SKM-1 (cell line): ENCODE measurements around the gene ANKRD11.
"Not testable (repeated sequence)": the region's sequence is repeated elsewhere in the genome, so short reads cannot be mapped to it uniquely, and the experiment has no call there.

Experiments
- DNase-seq: peaks from one replicate; lab custom pipeline; 2025; ENCODE audit not compliant: unreplicated experiment; lab: John Stamatoyannopoulos, UW

ANKRD11 gene

DNA sequence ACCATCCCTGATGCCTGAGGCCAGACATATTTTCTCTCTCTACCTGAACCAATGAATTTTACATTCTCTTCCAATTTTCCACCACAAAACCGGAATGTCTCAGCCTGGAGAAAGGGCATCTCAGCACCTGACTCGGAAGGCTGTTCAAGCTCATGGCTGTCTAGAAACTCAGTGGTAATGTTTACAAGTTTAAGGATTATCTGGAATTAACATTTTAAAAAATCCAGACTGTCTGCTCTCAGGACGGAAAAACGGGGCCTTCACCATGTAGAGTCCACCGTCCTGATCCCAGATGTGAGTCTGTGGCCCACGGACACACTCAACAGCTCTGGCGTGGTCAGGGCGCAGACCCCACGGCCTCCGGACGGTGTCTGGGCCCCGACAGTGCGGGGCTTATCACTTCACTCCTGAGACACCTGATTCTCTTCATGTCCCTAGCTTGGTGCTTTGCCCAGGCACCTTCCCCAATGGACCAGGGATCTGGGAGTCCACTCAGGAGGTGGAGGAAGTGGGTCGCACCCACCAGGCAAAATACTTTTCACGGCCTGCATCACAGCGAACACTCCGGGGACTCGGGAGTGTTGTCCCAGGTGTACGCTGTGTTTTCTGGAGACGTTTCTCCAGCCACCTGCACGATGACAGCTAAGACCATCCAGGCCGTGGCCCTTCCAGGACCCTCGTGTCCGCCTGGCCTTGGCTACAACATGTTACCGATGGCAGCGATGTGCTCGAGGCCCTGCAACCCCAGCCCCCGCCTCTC, 171.3 kb downstream of the ANKRD11 start:
- no peak for DNase-seq

DNA sequence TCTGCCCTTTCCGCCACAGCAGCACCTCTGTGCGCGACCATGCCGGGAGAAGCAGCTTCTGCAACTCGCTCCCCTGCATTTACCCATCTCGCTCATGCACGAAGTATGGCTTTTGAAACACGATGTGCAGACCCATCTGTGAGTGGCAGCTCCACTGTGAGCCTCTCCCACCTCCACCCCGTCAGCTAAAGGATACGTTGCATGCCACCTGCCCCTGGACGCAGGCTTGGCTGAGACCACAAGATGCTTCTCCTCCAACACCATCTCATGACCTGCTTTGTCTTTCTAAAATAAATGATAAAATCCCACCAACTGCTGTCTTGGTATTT, 172.0 kb downstream of the ANKRD11 start:
- DNase-seq: no peak

DNA sequence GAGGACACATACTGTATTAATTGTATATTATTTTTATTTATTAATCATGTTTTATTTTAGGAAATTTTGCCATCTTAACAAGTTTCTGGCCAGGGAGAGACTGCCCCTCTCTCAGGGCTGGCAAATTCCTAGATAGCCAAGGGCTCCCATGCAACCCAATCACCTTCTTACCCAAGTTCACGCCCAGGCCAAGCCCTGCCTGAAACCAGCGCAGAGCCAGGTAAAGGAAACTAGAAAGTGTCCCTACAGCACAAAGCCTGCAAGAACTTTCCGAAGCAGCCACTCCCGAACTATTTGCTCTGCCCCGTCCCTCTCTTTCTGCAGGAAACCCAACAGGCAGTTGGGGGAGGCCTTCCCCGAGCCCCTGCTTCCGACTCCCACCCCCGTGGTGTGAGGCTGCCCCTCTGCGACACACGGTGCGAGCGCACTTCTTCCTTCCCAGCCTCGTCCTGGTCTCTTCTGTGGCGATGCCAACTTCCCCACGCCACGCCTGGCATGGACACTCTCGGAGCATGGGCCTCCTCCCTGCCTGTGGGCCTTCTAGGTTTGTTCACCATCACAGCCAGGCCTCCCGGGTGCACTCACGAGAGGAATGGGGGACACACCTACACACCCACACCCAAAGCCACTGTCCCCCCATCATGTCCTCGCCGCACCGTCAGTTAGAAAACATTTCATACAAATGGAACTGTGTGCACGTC, 172.5 kb downstream of the ANKRD11 start:
- DNase-seq: no peak

DNA sequence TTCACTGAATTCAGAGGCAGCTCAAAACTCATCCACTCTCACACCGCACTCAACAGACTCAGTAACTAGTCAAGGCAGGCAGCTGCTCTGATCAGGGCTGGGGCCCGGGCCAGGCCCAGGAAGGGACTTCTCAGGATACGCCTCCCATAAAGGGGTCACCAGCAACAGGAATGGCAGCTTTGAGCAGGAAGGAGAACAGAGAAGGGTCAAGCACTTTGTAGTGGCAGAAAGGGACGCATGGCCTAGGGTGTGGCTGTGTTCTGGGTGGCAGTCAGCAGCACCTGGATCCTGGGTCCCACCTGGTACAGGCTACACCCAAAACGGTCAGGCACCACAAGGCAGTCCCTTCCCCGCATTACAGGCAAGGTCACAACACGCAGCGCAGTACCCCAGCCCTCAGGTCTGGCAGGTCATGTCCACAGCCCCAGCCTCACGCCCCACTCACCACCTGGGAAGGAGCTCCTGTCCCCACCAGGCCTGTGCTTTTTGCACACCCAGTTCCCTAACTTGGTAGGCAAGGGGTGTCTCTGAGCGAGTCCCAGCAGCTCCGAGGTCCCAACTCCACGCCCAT, 173.2 kb downstream of the ANKRD11 start:
- no peak for DNase-seq

DNA sequence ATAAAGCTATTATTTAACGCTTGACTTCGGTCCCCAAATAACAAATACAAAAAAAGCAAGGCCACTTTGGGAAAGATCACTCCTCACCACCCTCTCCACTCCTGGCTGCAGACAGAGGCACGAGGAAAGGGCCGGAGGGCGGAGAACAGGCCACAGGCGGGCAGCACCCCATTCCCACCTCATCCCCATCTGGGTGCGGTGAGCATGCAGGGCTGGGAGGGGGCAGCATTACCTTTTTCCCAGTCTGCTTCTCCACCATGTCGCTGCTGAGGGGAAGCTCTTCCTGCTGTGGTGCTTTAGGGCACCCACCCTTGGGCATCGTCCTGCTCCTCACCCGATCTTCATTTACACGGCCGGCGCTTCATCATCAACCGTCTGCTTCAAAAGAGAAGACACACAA, 173.7 kb downstream of the ANKRD11 start:
- no peak for DNase-seq

DNA sequence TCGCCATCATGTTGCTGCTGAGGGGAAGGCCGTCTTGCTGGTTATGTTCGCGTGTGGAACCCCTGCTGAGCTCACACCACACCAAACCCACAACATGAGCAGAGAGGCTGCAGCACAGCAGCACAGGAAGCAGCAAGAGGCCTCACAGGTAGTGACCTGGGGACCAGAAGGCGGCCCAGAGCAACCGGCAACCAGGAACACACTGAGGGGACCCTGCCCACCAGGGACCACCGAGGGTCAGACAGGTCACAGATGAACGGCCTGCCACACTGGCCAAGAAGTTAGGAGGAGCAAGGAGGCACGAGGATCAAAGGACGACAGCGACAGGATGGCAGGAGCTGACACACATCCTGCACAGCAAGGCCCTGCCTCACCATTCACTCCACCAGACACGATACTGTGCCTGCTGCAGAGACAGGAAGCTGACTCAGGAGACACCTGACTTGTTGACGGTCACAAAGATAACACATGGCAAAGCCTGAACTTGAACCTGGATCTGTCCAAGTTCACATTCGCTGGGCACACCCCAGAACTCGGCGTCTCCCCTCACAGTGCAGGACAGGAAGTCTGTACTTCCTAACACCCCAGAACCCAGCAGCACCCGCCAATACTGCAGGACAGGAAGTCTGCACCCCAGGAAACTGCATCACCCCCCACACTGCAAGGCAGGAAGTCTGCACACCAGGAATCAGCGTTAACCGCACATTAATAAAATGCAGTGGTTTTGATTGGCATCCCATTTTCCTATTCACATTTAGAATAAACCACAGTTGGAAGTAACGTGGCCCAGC, 174.4 kb downstream of the ANKRD11 start:
- DNase-seq: no peak

DNA sequence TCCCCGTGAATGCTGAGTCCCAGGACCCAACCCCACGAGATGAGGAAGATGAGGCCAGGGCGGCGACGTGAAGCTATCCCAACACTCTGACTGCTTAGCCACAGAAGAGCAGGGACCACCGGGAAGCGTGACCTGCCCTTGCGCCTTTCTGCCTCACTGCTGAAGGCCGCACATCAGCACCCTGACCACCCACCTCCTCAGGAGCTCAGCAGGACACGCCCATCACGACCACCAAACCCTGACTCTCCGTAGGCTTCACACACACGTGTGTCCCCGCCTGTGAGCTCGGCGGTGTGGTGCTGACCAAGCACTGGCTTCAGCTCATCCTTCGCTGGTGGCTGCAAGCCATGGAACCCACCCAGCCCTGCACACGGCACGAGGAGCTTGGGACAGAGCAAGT, 175.1 kb downstream of the ANKRD11 start:
- no peak for DNase-seq

DNA sequence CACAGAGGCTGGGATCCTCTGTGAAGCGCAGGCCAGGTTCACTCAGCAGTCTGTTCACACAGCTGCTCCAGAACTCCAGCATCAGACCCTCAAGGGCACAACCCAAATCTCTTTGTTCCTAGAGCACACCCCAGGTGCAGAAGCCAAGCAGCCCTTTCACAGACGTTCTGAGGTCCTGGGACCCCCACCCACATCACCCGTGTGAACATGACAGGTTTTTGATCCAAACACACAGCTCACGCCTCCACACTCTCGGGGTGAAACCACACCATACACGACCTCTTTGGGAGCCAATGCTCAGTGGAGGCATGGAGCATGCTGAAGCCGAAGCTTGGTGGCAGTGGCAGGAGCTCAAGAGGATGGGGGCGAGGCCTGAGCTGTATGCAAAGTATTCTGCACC, 175.5 kb downstream of the ANKRD11 start:
- DNase-seq: no peak

DNA sequence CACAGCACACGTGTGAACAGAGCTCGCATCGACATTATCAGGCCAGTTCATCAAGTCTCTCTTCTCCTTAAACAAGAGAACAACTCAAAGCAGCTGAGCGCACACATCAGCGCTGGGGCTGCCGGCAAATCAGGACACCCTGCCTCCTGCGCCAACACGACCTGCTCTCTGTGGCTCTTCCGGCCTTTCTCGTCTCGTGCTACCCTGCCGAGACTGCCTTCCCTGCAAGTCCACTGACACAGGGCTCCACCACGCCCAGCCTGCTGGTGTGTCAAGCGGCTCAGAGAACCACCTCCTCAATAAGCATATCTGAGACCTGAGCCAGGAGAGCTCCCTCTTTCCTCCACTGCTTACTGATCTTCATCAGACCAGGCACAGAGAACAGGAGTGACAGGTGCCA, 176.0 kb downstream of the ANKRD11 start:
- DNase-seq: no peak

DNA sequence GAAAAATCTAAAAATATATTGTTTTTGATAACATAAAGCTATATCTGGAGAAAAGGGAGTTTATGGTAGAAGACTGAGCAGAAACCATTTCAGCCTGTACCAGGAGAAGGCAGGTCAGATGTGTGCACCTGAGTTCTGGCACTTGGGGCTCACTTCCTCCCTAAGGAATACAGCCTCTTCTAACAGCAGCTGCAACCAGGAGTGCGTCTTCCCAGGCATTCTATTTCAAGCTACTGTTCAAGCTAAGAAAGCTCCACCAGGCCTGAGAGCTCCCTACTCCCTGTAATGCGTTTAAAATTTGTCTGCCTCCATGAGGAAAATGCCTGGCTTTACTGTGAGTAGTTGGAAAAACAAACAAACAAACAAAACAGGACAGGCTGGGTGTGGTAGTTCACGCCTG, 176.8 kb downstream of the ANKRD11 start:
- DNase-seq: no peak

DNA sequence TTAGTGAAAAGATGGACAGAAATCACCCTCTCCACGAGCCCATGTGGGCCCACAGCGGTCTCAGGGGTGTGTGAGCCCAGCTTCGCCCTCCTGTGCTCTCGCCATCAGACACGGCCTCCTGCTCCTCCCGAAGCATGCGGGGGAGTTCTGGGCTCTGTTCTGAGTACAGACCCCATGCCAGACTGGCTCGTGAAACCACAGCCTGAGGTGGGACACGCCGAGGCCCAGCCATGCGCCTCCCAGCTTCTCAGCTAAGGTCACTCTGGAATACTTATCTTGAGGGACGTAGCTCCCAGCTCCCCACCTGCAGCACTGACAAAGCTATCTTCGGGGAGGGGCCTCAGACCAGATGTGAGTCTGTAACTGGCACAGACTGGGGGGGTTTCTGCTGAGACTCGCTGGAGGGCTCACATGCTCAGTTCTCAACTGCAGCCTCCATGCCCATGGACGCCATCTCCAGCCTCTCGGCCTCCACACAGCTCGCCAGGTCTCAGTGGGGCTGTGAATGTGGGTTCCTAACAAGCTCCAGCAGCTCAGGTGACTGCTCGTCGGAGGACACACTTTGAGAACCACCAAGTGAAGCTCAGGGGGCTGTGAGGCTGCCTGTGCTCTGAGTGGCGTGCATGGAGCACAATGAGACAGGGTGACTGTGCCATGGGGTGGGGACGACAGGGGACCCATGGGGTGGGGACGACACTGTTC, 177.6 kb downstream of the ANKRD11 start:
- no peak for DNase-seq

DNA sequence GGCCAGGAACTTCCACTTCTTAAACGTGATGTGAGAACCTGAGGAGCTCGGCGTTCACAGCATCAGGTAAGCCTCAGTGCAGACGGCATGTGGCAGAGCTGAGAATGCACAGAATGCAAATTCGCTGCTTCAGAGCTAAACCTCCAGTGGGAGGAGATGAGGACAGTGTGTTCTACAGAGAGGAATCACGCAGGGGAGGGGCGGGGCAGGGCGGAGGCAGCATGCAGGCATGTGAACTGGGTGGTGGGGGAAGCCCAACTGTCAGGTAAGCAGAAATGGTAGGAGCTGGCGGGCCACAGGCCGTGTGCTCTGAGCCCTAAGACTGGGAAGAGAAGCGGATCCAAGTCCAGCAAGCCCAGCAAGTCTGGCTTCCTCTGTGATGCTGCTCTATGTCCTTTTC, 178.2 kb downstream of the ANKRD11 start:
- DNase-seq: no peak

DNA sequence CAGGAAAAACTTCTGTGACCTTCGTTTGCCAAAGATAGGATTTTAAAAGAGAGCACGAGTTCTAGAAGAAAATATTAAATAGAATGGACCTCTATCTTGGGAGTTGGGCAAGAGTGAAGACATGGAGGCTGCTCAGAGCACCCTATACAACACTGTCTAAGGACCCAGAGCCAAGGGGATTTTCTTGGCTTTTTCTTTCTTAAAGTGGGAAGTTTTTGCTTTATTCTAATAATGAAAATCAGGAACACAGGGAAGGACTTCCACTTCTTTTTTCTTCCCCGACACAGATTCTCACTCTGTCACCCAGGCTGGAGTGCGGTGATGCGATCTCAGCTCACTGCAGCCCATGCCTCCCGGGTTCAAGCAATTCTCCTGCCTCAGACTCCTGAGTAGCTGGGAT, 178.7 kb downstream of the ANKRD11 start:
- no peak for DNase-seq

DNA sequence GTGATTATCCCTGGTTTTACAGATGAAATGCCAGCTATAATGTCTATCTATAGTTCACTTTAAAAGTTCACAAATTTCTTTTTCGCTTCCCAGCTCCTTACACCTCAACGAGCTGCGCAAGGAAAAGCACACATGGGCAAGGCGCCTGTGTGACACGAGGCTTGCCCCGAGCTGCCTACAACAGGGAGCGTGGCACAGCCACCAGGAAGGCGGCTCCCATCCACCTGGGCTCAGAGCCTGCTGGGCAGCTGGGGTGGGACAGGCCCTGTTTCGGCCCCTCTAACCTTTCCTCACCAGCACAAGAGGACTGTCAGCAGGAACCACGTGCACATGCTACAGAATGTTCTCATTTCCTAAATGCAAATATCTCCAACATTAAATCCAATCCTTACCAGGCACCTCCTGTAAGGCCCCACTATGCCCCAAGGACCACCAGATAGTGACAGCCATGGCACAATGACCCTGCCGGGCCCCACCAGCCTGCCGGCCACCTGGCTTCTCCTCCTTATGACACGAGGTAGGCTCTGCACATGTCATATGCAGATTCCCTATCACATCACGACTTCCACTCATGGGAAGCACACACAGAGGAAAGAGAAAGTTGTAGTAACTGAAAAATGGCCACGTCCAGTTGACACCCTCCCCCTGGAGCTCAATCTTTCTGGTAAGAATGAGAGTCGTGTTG, 180.8 kb downstream of the ANKRD11 start:
- no peak for DNase-seq

DNA sequence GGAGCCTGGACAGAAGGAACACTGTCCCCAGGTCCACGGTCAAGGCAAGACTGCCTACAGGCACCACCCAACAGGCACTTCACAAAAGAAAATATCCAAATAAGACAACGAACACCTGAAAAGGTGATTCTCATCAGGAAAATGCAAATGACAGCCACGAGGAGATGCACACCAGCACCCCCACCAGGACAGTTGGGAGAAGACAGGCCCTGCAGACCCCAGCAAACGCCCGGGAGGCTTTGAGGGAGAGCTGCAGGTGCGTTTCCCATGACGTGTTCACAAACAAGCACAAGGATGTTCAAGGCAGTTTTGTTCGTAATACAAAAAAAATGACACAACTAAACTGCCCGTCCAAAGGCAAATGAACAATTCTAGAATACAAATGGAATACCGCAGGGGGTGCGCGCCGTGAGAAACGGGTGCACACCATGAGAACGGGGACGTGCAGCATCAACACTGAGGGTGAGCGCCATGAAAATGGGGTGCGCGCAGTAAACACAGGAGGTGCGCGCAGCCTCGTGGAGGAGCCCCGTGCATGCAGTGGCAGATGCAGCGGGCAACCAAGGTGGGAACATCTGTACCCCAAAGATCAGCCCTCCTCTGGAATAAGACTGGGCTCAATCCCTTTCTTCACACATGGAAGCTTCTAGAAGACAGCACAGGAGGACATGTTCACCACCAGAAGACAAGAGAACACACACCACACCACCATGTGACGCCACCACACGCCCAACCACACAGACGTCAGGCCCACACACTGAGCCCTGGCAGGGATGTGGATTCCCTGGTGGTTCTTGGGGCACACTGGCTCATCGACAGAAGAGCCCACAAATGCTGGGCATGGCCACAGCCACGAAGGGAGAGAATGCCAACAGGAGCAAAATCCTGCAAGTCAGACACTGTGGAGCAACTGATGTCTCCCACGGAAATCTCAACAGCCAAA, 181.7 kb downstream of the ANKRD11 start:
- no peak for DNase-seq

DNA sequence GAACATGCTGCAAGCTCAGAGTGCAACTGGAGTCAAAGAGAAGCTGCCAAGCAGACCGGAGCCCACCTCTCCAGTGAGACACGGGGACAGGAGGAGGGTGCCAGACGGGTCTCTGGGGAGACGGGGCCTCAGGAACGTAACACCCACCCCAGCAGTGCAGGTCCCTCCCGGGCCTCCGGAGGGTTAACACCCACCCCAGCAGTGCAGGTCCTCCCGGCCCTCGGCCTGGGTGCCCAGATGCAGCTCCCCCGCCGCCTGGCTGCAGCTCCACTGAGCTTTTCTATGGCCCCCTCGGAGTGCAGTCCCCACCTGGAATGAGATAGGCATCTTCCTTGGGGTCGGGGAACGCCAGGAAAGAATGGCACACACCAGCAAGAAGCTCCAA, 182.9 kb downstream of the ANKRD11 start:
- no peak for DNase-seq

DNA sequence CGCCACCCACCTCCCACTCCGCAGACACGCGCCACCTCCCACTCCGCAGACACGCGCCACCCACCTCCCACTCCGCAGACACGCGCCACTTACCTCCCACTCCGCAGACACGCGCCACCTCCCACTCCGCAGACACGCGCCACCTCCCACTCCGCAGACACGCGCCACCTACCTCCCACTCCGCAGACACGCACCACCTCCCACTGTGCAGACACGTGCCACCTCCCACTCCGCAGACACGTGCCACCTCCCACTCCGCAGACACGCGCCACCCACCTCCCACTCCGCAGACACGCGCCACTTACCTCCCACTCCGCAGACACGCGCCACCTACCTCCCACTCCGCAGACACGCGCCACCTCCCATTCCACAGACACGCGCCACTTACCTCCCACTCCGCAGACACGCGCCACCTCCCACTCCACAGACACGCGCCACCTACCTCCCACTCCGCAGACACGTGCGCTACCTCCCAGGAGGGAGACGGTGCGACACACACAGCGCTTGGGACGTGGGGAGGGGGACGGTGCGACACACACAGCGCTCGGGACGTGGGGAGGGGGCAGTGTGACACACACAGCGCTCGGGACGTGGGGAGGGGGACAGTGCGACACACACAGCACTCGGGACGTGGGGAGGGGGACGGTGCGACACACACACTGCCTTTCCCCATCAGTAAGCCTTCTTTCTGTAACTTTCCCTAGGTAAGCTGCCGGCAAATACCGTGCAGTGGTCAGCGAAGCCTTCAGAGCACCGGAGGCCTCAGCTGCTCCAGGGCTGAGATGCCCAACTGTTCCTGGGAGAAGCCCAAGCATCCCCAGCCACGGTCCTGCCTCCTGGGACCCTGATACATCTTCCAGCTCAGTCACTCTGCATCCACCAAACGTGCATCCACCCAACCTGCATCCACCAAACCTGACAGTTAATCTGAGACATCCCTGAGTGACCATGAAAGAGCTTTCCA, 183.6 kb downstream of the ANKRD11 start:
- not testable (repeated sequence) for DNase-seq

DNA sequence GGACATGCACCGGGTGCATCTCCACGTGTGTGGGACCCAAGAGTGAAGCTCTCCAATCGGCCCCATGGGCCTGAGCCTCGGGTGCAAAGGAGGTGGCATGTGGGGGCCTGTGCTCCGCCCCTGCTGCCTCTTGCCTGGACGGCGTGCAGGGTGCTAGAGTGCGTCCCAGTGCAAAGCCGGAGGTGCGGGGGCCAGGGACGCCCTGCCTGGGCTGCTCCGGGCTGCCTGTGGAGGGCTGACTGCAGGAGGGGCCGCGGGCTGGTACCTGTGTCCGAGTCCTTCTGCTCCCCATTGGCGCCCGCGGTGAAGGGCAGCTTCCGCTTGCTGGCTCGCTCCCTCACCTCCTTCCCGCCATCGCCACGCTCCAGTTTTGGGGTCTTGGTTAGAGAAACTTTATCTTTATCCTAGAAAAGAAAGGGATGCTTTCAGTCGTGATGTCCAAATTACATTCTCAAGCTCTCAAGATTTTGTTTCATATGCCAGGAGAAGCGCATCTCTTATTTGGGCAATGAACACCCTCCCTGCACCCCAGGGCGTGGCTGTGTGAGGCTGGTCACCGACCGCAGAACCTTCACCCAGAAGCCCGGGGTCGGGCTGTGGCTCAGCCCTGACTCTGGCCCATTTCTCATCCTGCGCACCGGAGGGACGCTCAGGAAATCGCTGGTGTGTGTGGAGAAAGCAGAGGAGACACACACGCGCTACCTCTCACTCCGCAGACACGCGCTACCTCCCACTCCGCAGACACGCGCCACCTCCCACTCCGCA, 185.2 kb downstream of the ANKRD11 start:
- DNase-seq: no peak
